GM10266 (cell line): ENCODE measurements around the gene CAV1.

ENCODE experiments used
- DNase-seq: peaks from one replicate; pipeline ENCODE4 v3.0.0; 2012; ENCODE audit errors: extremely low spot score
- TF ChIP-seq, protein P1 (sequence below): IDR thresholded peaks from 2 replicates; pipeline ENCODE4 v1.5.1; 2012; ENCODE audit warnings: mild to moderate bottlenecking, low read depth; ENCODE audit not compliant: control insufficient read depth, insufficient read depth; ENCODE audit errors: missing control alignments

Gene CAV1

DNA sequence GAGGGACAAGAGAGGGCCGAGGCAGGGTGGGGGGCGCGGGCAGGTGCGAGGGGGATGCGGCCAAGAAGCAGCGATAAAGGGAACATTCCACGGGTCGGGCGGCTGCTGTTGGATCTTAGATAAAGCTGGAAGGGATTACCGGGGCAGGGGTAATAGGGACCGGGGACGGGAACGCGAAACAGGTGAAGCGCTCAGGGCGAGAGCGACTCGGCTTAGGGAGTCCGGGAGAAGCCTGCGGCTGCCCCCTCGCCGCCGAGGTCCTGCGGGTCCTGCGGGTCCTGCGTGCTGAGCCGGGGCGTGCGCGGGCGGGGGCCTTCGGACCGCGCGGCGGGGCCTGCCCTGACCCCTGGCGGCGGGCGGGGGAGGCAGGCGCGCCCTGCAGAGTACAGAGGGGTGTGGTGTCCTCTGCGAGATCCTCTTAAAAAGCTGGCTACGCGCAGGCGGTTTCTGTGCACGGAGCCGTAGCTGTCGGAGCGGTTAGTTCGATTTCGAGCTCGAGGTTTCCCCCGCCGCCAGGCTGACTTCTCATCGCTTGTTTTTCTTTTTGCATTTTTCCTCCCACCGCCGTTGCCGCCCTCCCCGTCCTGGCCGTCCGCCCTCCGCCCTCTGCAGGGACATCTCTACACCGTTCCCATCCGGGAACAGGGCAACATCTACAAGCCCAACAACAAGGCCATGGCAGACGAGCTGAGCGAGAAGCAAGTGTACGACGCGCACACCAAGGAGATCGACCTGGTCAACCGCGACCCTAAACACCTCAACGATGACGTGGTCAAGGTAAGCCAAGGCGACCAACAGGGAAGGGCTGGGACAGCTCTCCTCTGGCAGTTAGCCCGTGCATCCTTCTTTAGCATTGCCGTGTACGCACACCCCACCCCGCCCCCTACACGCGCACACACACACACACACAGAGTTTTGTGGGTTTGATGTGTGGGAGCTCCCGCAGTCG, 1.4 kb downstream of the CAV1 start:
- peak; percentile 92 for DNase-seq
- TF ChIP-seq, protein P1, sequence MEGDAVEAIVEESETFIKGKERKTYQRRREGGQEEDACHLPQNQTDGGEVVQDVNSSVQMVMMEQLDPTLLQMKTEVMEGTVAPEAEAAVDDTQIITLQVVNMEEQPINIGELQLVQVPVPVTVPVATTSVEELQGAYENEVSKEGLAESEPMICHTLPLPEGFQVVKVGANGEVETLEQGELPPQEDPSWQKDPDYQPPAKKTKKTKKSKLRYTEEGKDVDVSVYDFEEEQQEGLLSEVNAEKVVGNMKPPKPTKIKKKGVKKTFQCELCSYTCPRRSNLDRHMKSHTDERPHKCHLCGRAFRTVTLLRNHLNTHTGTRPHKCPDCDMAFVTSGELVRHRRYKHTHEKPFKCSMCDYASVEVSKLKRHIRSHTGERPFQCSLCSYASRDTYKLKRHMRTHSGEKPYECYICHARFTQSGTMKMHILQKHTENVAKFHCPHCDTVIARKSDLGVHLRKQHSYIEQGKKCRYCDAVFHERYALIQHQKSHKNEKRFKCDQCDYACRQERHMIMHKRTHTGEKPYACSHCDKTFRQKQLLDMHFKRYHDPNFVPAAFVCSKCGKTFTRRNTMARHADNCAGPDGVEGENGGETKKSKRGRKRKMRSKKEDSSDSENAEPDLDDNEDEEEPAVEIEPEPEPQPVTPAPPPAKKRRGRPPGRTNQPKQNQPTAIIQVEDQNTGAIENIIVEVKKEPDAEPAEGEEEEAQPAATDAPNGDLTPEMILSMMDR: peak; percentile 89

DNA sequence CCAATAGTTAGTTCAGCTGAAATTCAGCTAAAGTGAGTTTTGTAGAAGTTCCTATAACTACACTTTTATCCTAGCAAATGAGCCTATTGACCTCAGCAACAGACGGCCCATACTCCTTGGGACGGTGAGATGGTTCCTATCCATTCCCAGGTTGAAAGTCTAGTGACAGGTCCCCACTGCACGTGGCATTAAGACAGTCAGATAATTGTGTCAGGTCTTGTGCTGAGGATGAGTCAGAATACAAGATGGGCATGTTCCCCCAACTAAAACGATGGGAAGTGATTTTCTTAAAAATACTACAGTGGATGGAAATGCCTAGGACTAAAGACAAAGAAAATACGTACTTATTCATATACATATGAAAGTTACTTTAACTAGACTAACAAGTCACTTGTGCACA, 2.1 kb downstream of the CAV1 start:
- TF ChIP-seq, protein P1: no peak
- DNase-seq: no peak

DNA sequence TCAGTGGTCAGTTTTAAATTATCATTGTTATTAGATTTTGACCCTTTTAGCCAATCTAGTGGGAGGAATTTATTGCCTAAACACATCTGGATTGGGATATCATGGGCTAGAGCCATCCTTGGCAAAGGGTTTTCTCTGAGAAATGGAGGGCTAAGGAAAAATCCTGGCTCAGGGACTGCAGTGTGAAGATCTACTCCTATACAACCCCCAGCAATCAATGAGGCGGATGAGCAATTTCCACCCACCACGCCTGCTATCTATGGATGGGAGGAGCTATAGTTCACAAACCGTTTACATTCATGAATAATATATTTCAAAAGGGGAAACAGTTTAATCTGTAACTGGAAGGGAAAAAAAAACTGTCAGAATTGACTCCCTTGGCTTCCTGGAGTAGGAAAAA, 2.7 kb downstream of the CAV1 start:
- DNase-seq: no peak
- TF ChIP-seq, protein P1: no peak

DNA sequence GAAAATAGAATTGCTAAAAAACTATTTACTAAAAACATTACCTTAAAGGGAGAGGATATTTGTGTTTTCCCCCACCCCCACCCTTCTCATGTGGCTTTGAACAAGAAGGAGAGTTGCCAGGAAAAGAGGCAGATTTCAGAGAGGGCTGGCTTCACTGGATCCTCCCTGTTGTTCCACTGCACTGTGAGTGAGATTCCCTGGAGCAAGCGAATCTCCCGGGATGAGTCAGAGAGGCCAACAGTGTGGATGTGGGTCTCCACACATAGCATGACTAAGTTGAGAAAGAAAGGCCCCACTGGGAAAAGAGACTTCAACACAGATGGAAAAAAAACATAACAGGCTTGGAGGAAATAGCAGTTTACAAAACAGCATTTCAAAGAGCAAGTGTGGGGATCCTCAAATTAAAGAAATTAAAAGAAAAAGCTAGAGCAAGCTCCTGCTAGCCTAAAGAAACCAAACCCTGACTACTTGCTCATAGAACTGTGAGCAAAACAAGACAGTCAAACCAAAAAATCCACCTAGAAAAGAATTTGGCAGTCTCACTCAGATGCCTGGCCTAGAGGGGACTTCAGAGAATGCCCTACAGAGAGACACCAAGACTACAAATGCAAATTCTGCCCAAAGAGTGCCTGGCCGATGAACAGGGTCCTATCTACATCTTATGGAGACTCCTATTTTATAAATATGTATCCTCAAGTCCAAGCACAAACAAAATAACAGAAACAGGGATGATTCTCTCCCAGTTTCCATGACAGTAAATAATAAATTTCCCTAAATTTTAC, 3.4 kb downstream of the CAV1 start:
- TF ChIP-seq, protein P1: no peak
- no peak for DNase-seq

DNA sequence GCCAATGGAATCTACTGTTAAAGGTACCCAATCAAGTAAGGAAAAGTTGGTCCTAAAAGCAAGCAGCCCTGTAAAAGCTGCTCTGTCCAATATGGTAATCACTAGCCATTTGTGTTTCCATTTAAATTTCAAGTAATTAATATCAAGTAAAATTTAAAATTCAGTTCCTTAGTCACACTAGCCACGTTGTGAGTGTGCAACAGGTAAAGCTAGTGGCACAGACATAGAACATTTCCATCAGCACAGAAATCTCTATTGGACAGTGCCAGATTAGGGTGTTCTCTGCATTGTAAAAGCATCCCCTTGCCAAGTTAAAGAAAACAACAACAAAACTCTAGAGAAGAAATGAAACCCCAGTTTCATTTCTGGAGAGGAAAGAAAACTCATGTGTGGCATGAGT, 4.4 kb downstream of the CAV1 start:
- DNase-seq: no peak

DNA sequence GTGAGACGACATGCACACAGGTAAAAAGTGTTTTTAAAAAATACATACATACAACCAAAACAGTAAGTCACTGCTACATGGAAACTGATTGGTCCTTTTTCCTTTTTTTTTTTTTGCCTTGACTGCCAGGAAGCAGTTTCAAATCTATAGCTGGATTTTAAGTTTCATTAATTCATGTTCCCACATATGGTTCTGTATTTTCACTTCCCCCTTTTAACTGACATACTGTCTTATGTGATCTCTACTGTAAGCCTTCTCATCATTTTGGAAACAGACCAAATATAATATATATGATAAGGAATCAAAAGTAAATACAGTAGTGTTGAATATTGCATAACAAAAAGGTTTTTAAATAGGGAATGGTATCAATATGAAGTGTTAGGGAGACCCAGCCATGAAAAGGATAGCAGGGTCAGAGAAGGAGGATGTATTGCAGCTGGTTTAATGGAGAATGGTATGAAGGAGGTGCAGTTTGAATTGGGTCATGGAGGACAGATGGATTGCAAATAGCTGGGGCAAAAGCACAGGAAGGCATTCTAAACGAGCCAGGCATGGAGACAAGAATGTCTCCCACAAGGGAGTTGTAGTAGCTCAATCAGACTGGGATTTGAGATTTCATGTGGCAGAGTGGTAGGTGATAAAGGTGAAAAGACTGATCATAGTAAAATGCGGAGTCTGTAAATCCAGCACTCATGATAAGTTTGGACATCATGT, 5.4 kb downstream of the CAV1 start:
- TF ChIP-seq, protein P1: no peak
- no peak for DNase-seq

More for the DNA sequence above, 4.4 kb downstream of the CAV1 start:
- TF ChIP-seq, protein P1: no peak
